SK-N-SH (cell line): ENCODE measurements around the gene GRIK1. TPM values are rescaled to one million over a fixed set of nuclear protein-coding genes. Genes with fewer than 3 reads are reported as not detected.

ENCODE experiments used
- CTCF ChIA-PET: fragments of 300-600, 350-600 bp; formaldehyde crosslinking; extraction: SDS; loops from one replicate; lab custom pipeline; 2021; lab: Yijun Ruan, JAX
- POLR2A ChIA-PET: fragments of 350-600 bp; sonication (Branson Sonifier 250); formaldehyde crosslinking; extraction: SDS; loops from one replicate; lab custom pipeline; 2020; ENCODE audit warnings: antibody characterized with exemption, inconsistent platforms; lab: Yijun Ruan, JAX
- DNase-seq: peaks from one replicate; pipeline ENCODE4 v3.0.0; 2012
- H2AFZ ChIP-seq: fragments of 200-600 bp; sonication (generic); 2 replicates; pipeline ENCODE4 v1.8.1; 2016; ENCODE audit warnings: antibody characterized with exemption, mild to moderate bottlenecking, low read depth
- H3F3A ChIP-seq: fragments of 200-600 bp; sonication (generic); replicated peaks from 2 replicates; pipeline ENCODE3; 2016; ENCODE audit warnings: antibody characterized with exemption, mild to moderate bottlenecking; ENCODE audit not compliant: insufficient read depth
- H3K27ac ChIP-seq, 2 experiments: fragments of 200-500 bp in 1 of 2; fragments of 200-600 bp in 1 of 2; sonication (Bioruptor generic) in 1 of 2; sonication (generic), shearing (Covaris generic) in 1 of 2; 2 replicates each; pipeline versions ENCODE4 v1.5.1 to v1.6.1; 2014 to 2016; ENCODE audit warnings: low read depth in 2 of 2, inconsistent platforms in 1 of 2, low read length in 1 of 2, mild to moderate bottlenecking in 1 of 2, mixed read lengths in 1 of 2
- H3K27me3 ChIP-seq: fragments of 200-600 bp; sonication (generic), shearing (Covaris generic); 2 replicates; pipeline ENCODE4 v1.6.1; 2016; ENCODE audit warnings: mixed run types; ENCODE audit not compliant: insufficient read depth
- H3K36me3 ChIP-seq, 2 experiments: fragments of 200-500 bp in 1 of 2; fragments of 200-600 bp in 1 of 2; sonication (Bioruptor generic) in 1 of 2; sonication (generic) in 1 of 2; replicated peaks in 1 of 2; 2 replicates each; pipeline versions ENCODE3 to v1.5.1; 2014 to 2016; ENCODE audit warnings: low read length in 1 of 2, mild to moderate bottlenecking in 1 of 2; ENCODE audit not compliant: insufficient read depth in 2 of 2, control insufficient read depth in 1 of 2
- H3K4me1 ChIP-seq, 2 experiments: fragments of 200-500 bp in 1 of 2; fragments of 200-600 bp in 1 of 2; sonication (Bioruptor generic) in 1 of 2; sonication (generic), shearing (Covaris generic) in 1 of 2; 2 replicates each; pipeline versions ENCODE4 v1.5.1 to v1.6.1; 2014 to 2016; ENCODE audit warnings: low read depth in 1 of 2, low read length in 1 of 2, mixed run types in 1 of 2; ENCODE audit not compliant: insufficient read depth in 2 of 2, control insufficient read depth in 1 of 2
- H3K4me2 ChIP-seq: fragments of 200-600 bp; sonication (generic), shearing (Covaris generic); 2 replicates; pipeline ENCODE4 v1.6.1; 2017; ENCODE audit warnings: mixed run types
- H3K4me3 ChIP-seq, 2 experiments: fragments of 200-500 bp in 1 of 2; fragments of 200-600 bp in 1 of 2; sonication (Bioruptor generic) in 1 of 2; sonication (generic), shearing (Covaris generic) in 1 of 2; 2 replicates each; pipeline versions ENCODE4 v1.5.1 to v1.8.1; 2014 to 2016; ENCODE audit warnings: low read depth in 2 of 2, inconsistent platforms in 1 of 2, low read length in 1 of 2, mild to moderate bottlenecking in 1 of 2, mixed read lengths in 1 of 2, moderate library complexity in 1 of 2
- H3K79me2 ChIP-seq: fragments of 200-600 bp; sonication (generic); 2 replicates; pipeline ENCODE4 v1.8.1; 2017; ENCODE audit warnings: mild to moderate bottlenecking; ENCODE audit not compliant: insufficient read depth
- H3K9ac ChIP-seq: fragments of 200-600 bp; sonication (generic); 2 replicates; pipeline ENCODE4 v1.6.1; 2017; ENCODE audit warnings: mixed run types
- H3K9me2 ChIP-seq: fragments of 200-600 bp; sonication (generic); 2 replicates; pipeline ENCODE4 v1.6.1; 2017; ENCODE audit warnings: mixed run types
- H3K9me3 ChIP-seq: fragments of 200-600 bp; sonication (generic); 2 replicates; pipeline ENCODE4 v1.6.1; 2017; ENCODE audit warnings: mixed run types, mild to moderate bottlenecking, moderate library complexity
- H4K20me1 ChIP-seq: fragments of 200-600 bp; sonication (generic); 2 replicates; pipeline ENCODE4 v1.6.1; 2017; ENCODE audit warnings: mild to moderate bottlenecking, mixed run types; ENCODE audit not compliant: insufficient read depth
- ELF1 ChIP-seq: IDR thresholded peaks from 2 replicates; pipeline ENCODE4 v1.4.0; 2012
- EP300 ChIP-seq, 2 experiments: IDR thresholded peaks; 2 replicates each; pipeline versions ENCODE4 v1.4.0 to v1.6.1; 2012; ENCODE audit warnings: borderline replicate concordance in 1 of 2, low read depth in 1 of 2, low read length in 1 of 2
- FOXM1 ChIP-seq: IDR thresholded peaks from 2 replicates; pipeline ENCODE4 v1.4.0; 2012; ENCODE audit warnings: low read depth, mild to moderate bottlenecking
- JUND ChIP-seq: IDR thresholded peaks from 2 replicates; pipeline ENCODE4 v1.4.0; 2012
- RCOR1 ChIP-seq: fragments of 150-350 bp; IDR thresholded peaks from 2 replicates; pipeline ENCODE4 v1.6.1; 2017; ENCODE audit warnings: antibody characterized with exemption, low read length
- REST ChIP-seq: IDR thresholded peaks from 2 replicates; pipeline ENCODE4 v1.6.1; 2012; ENCODE audit warnings: mild to moderate bottlenecking, low read depth, low read length, moderate library complexity
- SIN3A ChIP-seq: IDR thresholded peaks from 2 replicates; pipeline ENCODE4 v1.6.1; 2012; ENCODE audit warnings: low read depth, mild to moderate bottlenecking, low read length, moderate library complexity, borderline replicate concordance
- SMC3 ChIP-seq: IDR thresholded peaks from 2 replicates; pipeline ENCODE4 v1.6.1; 2012; ENCODE audit warnings: low read depth, low read length, improper control_type of control experiment
- TAF1 ChIP-seq: IDR thresholded peaks from 2 replicates; pipeline ENCODE4 v1.6.1; 2012; ENCODE audit warnings: low read depth, mild to moderate bottlenecking, low read length, moderate library complexity, borderline replicate concordance
- TEAD4 ChIP-seq: IDR thresholded peaks from 2 replicates; pipeline ENCODE4 v1.4.0; 2012; ENCODE audit warnings: mild to moderate bottlenecking, borderline replicate concordance; ENCODE audit not compliant: insufficient read depth
- USF2 ChIP-seq: fragments of 150-350 bp; IDR thresholded peaks from 2 replicates; pipeline ENCODE4 v1.6.1; 2017; ENCODE audit warnings: antibody characterized with exemption, low read length, low read depth, borderline replicate concordance
- WGBS: methylation state at CpG from one replicate; pipeline ENCODE4 v1.1.6; 2017; ENCODE audit warnings: low lambda C conversion rate; 5-methylcytosine and 5-hydroxymethylcytosine counted together
- polyA plus RNA-seq, 3 experiments: library from polyadenylated mRNA; depleted of rRNA; stranded (reverse); fragments of >200 nt; gene quantifications; 2 replicates each; pipeline ENCODE4 v1.2.3, GENCODE V29; 2012

Gene GRIK1
- polyA plus RNA-seq, 1 of the 3 experiments (the other 2 are of a cell fraction) = not detected

GRCh38 chr21:29534448-29534847 lies 405.3 kb downstream of the GRIK1 start:
- WGBS = 47% methylated on average over 3 of the region's 3 CpGs
- H3K27me3 ChIP-seq = no peaks in the 10 kb centered on the region

GRCh38 chr21:29529139-29529538 lies 410.7 kb downstream of the GRIK1 start:
- WGBS = 69% methylated on average over 4 of the region's 4 CpGs
- CTCF ChIA-PET = interaction anchor here (1.4 kb wide), 1 partner anchor 11 kb away, joined by 3 read pairs; no protein-coding TSS in a partner anchor

More at GRCh38 chr21:29534448-29534847, 405.3 kb downstream of the GRIK1 start:
- Histone ChIP-seq H3K4me2 (no peak overlapping the region), H3K79me2 (no peaks in the 10 kb centered on the region), H3K4me3 (no peak overlapping the region), H3K9me3 (no peaks in the 10 kb centered on the region), H3K27ac (no peak overlapping the region), H2AFZ (no peak overlapping the region), H3K36me3 (peaks cover 0 to 6% of the 10 kb centered on the region in 2 experiments), H4K20me1 (no peaks in the 10 kb centered on the region), H3K4me1 (peaks cover 0 to 9% of the 10 kb centered on the region in 2 experiments; a peak in 2 of 4 replicates), H3K9ac (no peak overlapping the region), H3K9me2 (no peaks in the 10 kb centered on the region), H3F3A (peaks cover 13% of the 10 kb centered on the region)
- no peak for TF ChIP-seq JUND
- no peak for TF ChIP-seq FOXM1
- no peak for TF ChIP-seq RCOR1
- TF ChIP-seq EP300 (IDR thresholded peaks at IDR 0.05; ENCODE audit: borderline replicate concordance in 1 of 2, low read depth in 1 of 2, low read length in 1 of 2) = no peak
- no peak for TF ChIP-seq REST
- TF ChIP-seq USF2 = no peak
- CTCF ChIA-PET = interaction anchor here (1.2 kb wide), 1 partner anchor 36 kb away, joined by 4 read pairs; no protein-coding TSS in a partner anchor
- no peak for DNase-seq
- POLR2A ChIA-PET = no interaction called here

More at GRCh38 chr21:29529139-29529538, 410.7 kb downstream of the GRIK1 start:
- no peaks in the 10 kb centered on the region for H3K9me2 ChIP-seq
- no peak overlapping the region for H3K27ac ChIP-seq
- no peak overlapping the region for H3K9ac ChIP-seq
- H3K9me3 ChIP-seq = no peaks in the 10 kb centered on the region
- TF ChIP-seq TEAD4 (no peak), FOXM1 (no peak), SIN3A (no peak), RCOR1 (no peak), TAF1 (no peak), SMC3 (no peak), ELF1 (no peak)
- no peak overlapping the region for H3K4me2 ChIP-seq
- H3K4me3 ChIP-seq = no peak overlapping the region
- no peaks in the 10 kb centered on the region for H3K4me1 ChIP-seq
- no peaks in the 10 kb centered on the region for H4K20me1 ChIP-seq
- H3F3A ChIP-seq = no peaks in the 10 kb centered on the region
- no peaks in the 10 kb centered on the region for H3K36me3 ChIP-seq
- no peaks in the 10 kb centered on the region for H3K79me2 ChIP-seq
- POLR2A ChIA-PET = no interaction called here
- no peak for DNase-seq
- H2AFZ ChIP-seq = no peak overlapping the region
- no peaks in the 10 kb centered on the region for H3K27me3 ChIP-seq
